Bronchial epithelial cell (primary cell): ENCODE data around the gene RNF34. TPM values are rescaled to one million over a fixed set of nuclear protein-coding genes. Genes with fewer than 3 reads are reported as not detected.

ENCODE experiments used
- DNase-seq: peaks from one replicate; pipeline ENCODE4 v3.0.0-alpha.2; 2010; ENCODE audit warnings: low read depth
- FAIRE-seq: peaks from 2 replicates; lab custom pipeline; 2011; peaks lifted over from hg19 to GRCh38; lab: Jason Lieb, UNC
- H3K27me3 ChIP-seq: 2 replicates; pipeline ENCODE4 v1.5.1; 2011; ENCODE audit warnings: low read length; ENCODE audit not compliant: control insufficient read depth, insufficient read depth
- H3K36me3 ChIP-seq: 2 replicates; pipeline ENCODE4 v1.5.1; 2011; ENCODE audit warnings: low read length; ENCODE audit not compliant: control insufficient read depth, insufficient read depth
- H3K4me3 ChIP-seq: 2 replicates; pipeline ENCODE4 v1.5.1; 2011; ENCODE audit warnings: mild to moderate bottlenecking, low read depth, low read length, control low read depth
- total RNA-seq: library from RNA; depleted of rRNA; stranded (reverse); fragments of >200 nt; gene quantifications from 2 replicates; pipeline ENCODE4 v1.2.1, GENCODE V29; 2014
- TF ChIP-seq, protein P1 (sequence below): IDR thresholded peaks from 2 replicates; pipeline ENCODE4 v1.5.1; 2011; ENCODE audit warnings: mild to moderate bottlenecking, moderate library complexity, low read length, control low read depth, inconsistent platforms; ENCODE audit not compliant: insufficient read depth, severe bottlenecking

The RNF34 gene
- total RNA-seq, 1 donor from 2014 or later: 49.5 TPM

GRCh38 chr12:121455766-121456420 lies 56.0 kb downstream of the RNF34 start:
- Histone ChIP-seq H3K36me3 (peaks cover under 1% of the 10 kb centered on the region), H3K27me3 (no peaks in the 10 kb centered on the region), H3K4me3 (no peak overlapping the region)
- no peak for FAIRE-seq
- DNase-seq: no peak
- TF ChIP-seq, protein P1, sequence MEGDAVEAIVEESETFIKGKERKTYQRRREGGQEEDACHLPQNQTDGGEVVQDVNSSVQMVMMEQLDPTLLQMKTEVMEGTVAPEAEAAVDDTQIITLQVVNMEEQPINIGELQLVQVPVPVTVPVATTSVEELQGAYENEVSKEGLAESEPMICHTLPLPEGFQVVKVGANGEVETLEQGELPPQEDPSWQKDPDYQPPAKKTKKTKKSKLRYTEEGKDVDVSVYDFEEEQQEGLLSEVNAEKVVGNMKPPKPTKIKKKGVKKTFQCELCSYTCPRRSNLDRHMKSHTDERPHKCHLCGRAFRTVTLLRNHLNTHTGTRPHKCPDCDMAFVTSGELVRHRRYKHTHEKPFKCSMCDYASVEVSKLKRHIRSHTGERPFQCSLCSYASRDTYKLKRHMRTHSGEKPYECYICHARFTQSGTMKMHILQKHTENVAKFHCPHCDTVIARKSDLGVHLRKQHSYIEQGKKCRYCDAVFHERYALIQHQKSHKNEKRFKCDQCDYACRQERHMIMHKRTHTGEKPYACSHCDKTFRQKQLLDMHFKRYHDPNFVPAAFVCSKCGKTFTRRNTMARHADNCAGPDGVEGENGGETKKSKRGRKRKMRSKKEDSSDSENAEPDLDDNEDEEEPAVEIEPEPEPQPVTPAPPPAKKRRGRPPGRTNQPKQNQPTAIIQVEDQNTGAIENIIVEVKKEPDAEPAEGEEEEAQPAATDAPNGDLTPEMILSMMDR: no peak

DNA sequence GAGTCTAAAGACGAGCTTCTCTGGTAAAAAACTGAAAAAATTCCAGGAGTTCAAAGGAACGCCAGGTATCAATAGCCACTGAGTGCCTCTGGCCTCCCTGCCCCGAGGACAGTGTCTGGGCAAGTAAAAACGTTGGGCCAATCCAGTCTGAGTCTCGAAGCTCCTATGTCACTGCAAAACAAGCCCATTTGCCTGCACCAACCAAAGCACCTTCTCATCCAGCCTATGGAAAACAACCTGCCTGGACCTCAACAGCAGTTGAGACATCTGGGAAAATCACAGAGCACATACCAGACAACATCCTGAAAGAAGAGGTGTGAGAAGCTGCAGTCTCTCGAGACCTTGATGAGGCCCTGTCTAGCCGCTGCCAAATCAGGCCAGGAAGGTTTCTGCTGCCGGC lies 56.6 kb downstream of the RNF34 start:
- DNase-seq (no peak), FAIRE-seq (peak; percentile 28)
- TF ChIP-seq, protein P1: no peak
- H3K27me3 ChIP-seq: no peaks in the 10 kb centered on the region
- H3K4me3 ChIP-seq: no peak overlapping the region
- H3K36me3 ChIP-seq: no peaks in the 10 kb centered on the region

- H3K27me3 ChIP-seq: no peaks in the 10 kb centered on the region
- peaks cover 1% of the 10 kb centered on the region for H3K36me3 ChIP-seq
- TF ChIP-seq, protein P1: no peak
- no peak overlapping the region for H3K4me3 ChIP-seq
- DNase-seq (no peak), FAIRE-seq (no peak)
These were observed 61.1 kb downstream of the RNF34 start for GRCh38 chr12:121461048-121461447.

DNA sequence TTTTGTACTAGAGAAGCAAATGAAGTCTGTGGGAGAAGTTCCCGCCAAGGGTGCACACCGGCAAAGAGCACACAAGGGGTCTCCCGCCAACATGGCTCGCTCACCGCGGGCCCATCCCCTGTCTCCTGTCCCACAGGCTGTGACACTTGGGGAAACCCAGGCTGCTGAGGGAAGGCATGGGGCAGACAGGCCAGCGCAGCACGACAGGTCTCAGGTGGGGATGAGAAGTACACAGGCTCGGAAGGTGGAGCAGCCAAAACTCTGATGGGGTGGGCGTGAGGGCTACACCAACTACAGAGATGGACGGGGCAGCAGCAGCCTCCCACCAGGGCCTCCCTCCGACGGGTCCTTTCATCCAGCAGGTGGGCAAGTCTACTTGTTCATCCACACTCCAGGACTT lies 64.4 kb downstream of the RNF34 start:
- TF ChIP-seq, protein P1: no peak
- Histone ChIP-seq H3K27me3 (no peaks in the 10 kb centered on the region), H3K4me3 (no peak overlapping the region), H3K36me3 (peaks cover 1% of the 10 kb centered on the region)
- FAIRE-seq (no peak), DNase-seq (no peak)

GRCh38 chr12:121465921-121466793 lies 66.2 kb downstream of the RNF34 start:
- H3K4me3 ChIP-seq: peak overlapping the region; percentile 55
- peaks cover 1% of the 10 kb centered on the region for H3K36me3 ChIP-seq
- TF ChIP-seq, protein P1: no peak
- peak; percentile 41 for DNase-seq
- H3K27me3 ChIP-seq: no peaks in the 10 kb centered on the region
- FAIRE-seq: no peak
